ENCODE results near the gene GALNT2. TPM values are rescaled to one million over a fixed set of nuclear protein-coding genes. Genes with fewer than 3 reads are reported as not detected.

GALNT2 gene
- total and polyA plus RNA-seq, 2 of the 13 experiments (the other 11 are each of a cell fraction or from before 2014, with no cell fraction given), result 39.3 to 39.6 TPM

DNA sequence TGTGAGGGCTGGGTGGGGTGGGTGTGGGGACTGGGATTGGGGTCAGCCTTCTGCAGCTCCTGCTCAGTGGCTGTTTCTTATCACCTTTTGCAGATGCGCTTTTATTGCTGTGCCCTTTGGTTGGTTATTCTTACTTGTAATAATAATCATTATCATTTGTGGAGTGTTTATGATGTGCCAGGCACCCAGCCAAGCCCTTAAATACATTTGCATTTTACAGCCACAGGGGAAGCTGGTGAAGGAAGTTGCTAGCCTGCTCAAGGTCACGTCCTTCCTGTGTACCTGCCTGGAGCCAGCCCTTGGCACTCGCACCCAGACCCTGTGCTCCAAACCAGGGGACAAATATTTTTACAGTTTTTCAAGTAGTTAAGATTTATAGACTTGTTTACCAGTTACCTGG is 215.1 kb downstream of the GALNT2 start (continued):
- TF ChIP-seq, protein P1, sequence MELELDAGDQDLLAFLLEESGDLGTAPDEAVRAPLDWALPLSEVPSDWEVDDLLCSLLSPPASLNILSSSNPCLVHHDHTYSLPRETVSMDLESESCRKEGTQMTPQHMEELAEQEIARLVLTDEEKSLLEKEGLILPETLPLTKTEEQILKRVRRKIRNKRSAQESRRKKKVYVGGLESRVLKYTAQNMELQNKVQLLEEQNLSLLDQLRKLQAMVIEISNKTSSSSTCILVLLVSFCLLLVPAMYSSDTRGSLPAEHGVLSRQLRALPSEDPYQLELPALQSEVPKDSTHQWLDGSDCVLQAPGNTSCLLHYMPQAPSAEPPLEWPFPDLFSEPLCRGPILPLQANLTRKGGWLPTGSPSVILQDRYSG (CRISPR knock-in tag; IDR thresholded peaks at IDR 0.05), result no peak
- TF ChIP-seq ZNF20 (CRISPR knock-in tag; IDR thresholded peaks at IDR 0.05) (no peak), NCOR1 (IDR thresholded peaks at IDR 0.05; ENCODE audit: borderline replicate concordance, low read length) (no peak), POLR2A (IDR thresholded peaks at IDR 0.05; ENCODE audit: insufficient read depth in 1 of 2, low read depth in 2 of 2, low read length in 2 of 2) (no peak)
- TF ChIP-seq, protein P2, sequence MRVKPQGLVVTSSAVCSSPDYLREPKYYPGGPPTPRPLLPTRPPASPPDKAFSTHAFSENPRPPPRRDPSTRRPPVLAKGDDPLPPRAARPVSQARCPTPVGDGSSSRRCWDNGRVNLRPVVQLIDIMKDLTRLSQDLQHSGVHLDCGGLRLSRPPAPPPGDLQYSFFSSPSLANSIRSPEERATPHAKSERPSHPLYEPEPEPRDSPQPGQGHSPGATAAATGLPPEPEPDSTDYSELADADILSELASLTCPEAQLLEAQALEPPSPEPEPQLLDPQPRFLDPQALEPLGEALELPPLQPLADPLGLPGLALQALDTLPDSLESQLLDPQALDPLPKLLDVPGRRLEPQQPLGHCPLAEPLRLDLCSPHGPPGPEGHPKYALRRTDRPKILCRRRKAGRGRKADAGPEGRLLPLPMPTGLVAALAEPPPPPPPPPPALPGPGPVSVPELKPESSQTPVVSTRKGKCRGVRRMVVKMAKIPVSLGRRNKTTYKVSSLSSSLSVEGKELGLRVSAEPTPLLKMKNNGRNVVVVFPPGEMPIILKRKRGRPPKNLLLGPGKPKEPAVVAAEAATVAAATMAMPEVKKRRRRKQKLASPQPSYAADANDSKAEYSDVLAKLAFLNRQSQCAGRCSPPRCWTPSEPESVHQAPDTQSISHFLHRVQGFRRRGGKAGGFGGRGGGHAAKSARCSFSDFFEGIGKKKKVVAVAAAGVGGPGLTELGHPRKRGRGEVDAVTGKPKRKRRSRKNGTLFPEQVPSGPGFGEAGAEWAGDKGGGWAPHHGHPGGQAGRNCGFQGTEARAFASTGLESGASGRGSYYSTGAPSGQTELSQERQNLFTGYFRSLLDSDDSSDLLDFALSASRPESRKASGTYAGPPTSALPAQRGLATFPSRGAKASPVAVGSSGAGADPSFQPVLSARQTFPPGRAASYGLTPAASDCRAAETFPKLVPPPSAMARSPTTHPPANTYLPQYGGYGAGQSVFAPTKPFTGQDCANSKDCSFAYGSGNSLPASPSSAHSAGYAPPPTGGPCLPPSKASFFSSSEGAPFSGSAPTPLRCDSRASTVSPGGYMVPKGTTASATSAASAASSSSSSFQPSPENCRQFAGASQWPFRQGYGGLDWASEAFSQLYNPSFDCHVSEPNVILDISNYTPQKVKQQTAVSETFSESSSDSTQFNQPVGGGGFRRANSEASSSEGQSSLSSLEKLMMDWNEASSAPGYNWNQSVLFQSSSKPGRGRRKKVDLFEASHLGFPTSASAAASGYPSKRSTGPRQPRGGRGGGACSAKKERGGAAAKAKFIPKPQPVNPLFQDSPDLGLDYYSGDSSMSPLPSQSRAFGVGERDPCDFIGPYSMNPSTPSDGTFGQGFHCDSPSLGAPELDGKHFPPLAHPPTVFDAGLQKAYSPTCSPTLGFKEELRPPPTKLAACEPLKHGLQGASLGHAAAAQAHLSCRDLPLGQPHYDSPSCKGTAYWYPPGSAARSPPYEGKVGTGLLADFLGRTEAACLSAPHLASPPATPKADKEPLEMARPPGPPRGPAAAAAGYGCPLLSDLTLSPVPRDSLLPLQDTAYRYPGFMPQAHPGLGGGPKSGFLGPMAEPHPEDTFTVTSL (CRISPR knock-in tag; IDR thresholded peaks at IDR 0.05; ENCODE audit: borderline replicate concordance), result no peak

DNA sequence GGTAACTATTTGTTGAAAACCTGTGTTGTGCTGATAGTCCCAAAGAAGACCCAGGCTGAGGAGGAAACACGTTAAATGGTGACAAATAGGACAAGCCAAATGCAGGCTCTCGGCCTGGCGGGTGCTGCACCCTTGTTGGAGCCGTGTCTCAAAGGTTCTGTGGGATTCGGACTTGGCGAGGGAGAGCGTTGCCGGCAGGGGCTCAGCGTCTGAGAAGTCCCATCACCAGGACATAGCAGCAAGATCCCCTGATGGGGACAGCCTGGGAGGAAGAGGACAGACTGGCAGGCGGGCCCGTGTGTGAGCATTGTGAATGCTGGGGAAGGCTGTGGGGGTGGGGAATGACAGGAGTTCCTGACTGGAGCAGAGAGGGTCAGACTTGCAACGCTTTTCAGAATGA is 216.6 kb downstream of the GALNT2 start:
- Histone ChIP-seq H3K36me3 (replicated peaks in 1 of 2; ENCODE audit: control insufficient read depth in 1 of 2, insufficient read depth in 2 of 2, low read length in 2 of 2) (peaks cover 3 to 17% of the 10 kb centered on the region in 2 experiments; a peak in 3 of 5 replicates), H3K79me2 (ENCODE audit: insufficient read depth, low read length) (no peaks in the 10 kb centered on the region), H4K20me1 (ENCODE audit: insufficient read depth, low read length) (no peaks in the 10 kb centered on the region), H3K4me1 (ENCODE audit: insufficient read depth, low read length) (peaks cover 9% of the 10 kb centered on the region), H3K4me3 (replicated peaks in 1 of 3; ENCODE audit: insufficient read depth in 1 of 3, low read depth in 2 of 3, low read length in 3 of 3) (no peak overlapping the region), H3K9ac (ENCODE audit: insufficient read depth, low read depth, low read length) (no peak overlapping the region), H3K9me3 (ENCODE audit: low read length) (no peaks in the 10 kb centered on the region), H2AFZ (ENCODE audit: low read length) (no peak overlapping the region), H3K27ac (ENCODE audit: extremely low read length, insufficient read depth, low read length) (no peak overlapping the region), H3K27me3 (ENCODE audit: control insufficient read depth in 1 of 2, insufficient read depth in 2 of 2, low read length in 2 of 2) (0 out of 5 replicates have a peak, but pooled peaks cover 0 to 1% of the 10 kb centered on the region in 2 experiments), H3K4me2 (ENCODE audit: low read depth, low read length) (no peak overlapping the region)
- DNase-seq (ENCODE audit: low spot score), result no peak
- BruUV-seq (replicated peaks), result no TSS peak
- WGBS (ENCODE audit: low lambda C conversion rate), result 93% methylated on average over 12 of the region's 12 CpGs
- intact Hi-C loops (cut with micrococcal nuclease; ENCODE audit: unreplicated experiment), result no loop called here
- POLR2A ChIA-PET, result no interaction called here
- in situ Hi-C loops (cut with HindIII; ENCODE audit: extremely low pct_ligation_motif_present, low pct_unique_long_range_greater_than_20kb), result no loop called here
- no peak for FAIRE-seq
- ATAC-seq, result no peak
- CTCF ChIA-PET (ENCODE audit: low intra/inter-chr PET ratio, low total read pairs), result no interaction called here
- TF ChIP-seq HMGA1 (CRISPR knock-in tag; conservative IDR thresholded peaks at IDR 0.05), result no peak
- no peak for TF ChIP-seq NR3C1 (CRISPR knock-in tag; IDR thresholded peaks at IDR 0.05)
- TF ChIP-seq ZNF563 (CRISPR knock-in tag; IDR thresholded peaks at IDR 0.05), result no peak
- TF ChIP-seq U2AF2 (IDR thresholded peaks at IDR 0.05; ENCODE audit: low read depth, low read length), result no peak
- no peak for TF ChIP-seq ZNF7 (CRISPR knock-in tag; IDR thresholded peaks at IDR 0.05)
- TF ChIP-seq RARA (CRISPR knock-in tag; IDR thresholded peaks at IDR 0.05), result no peak
- no peak for TF ChIP-seq ZNF143 (CRISPR knock-in tag; IDR thresholded peaks at IDR 0.05)
- TF ChIP-seq SIN3A (IDR thresholded peaks at IDR 0.05; ENCODE audit: borderline replicate concordance, low read depth, low read length), result no peak
- TF ChIP-seq, protein P3, sequence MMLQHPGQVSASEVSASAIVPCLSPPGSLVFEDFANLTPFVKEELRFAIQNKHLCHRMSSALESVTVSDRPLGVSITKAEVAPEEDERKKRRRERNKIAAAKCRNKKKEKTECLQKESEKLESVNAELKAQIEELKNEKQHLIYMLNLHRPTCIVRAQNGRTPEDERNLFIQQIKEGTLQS (CRISPR knock-in tag; IDR thresholded peaks at IDR 0.05), result no peak

All from HepG2 (cell line).